Left hindlimb (tissue), 1 donor: ENCODE measurements around the gene RCE1.

Experiments used
- DNase-seq: peaks from one replicate; pipeline ENCODE4 v3.0.0-alpha.2; 2018

RCE1 gene

GRCh38 chr11:66891851-66892660, 48.8 kb downstream of the RCE1 start:
- DNase-seq: peak; percentile 9

GRCh38 chr11:66892911-66893310, 49.7 kb downstream of the RCE1 start:
- no peak for DNase-seq

GRCh38 chr11:66894141-66894540, 50.9 kb downstream of the RCE1 start:
- DNase-seq: peak; percentile 16
